ENCODE measurements around the gene IQGAP1. TPM values are rescaled to one million over a fixed set of nuclear protein-coding genes. Genes with fewer than 3 reads are reported as not detected.

Gene IQGAP1
- total and polyA plus RNA-seq, 11 donors = 18.9 to 115 (median 36.1) TPM

- TF ChIP-seq CTCF (IDR thresholded peaks at IDR 0.05) (no peak), POLR2A (IDR thresholded peaks at IDR 0.05) (no peak)
- Histone ChIP-seq H3K4me1 (peaks cover 18 to 86% (median 71%) of the 10 kb centered on the region in 12 donors), H3K36me3 (peaks cover 0 to 15% (median 0%) of the 10 kb centered on the region in 9 donors), H3K9me3 (peaks cover 0 to 5% (median 0%) of the 10 kb centered on the region in 12 donors), H3K4me3 (peak overlapping the region in 1 of 12 donors; percentile 12), H3K27ac (peak overlapping the region in 10 of 12 donors; percentile 12 to 79 (median 33)), H3K27me3 (no peaks in the 10 kb centered on the region)
- WGBS, 4 donors = 30 to 49% (median 45%) methylated on average over 6 of the region's 6 CpGs
- ATAC-seq (peak; percentile 37 to 69 (median 56)), DNase-seq (no peak)
- intact Hi-C loops (cut with DNase I) = loop anchor here in 6 of 10 donors (5.0 to 10.0 kb wide), 4 partner anchors 33 to 55 kb away; partner anchors contain the start of gene IQGAP1 (in 4 of the 6)
Observed at GRCh38 chr15:90419738-90420406, 31.8 kb downstream of the IQGAP1 start.

GRCh38 chr15:90420451-90420850 lies 32.4 kb downstream of the IQGAP1 start:
- peaks cover 0 to 13% (median 0%) of the 10 kb centered on the region in 9 donors for H3K36me3 ChIP-seq
- peaks cover 20 to 85% (median 72%) of the 10 kb centered on the region in 12 donors for H3K4me1 ChIP-seq
- intact Hi-C loops (cut with DNase I) = loop anchor here in 6 of 10 donors (5.0 to 10.0 kb wide), 4 partner anchors 33 to 56 kb away; partner anchors contain the start of gene IQGAP1 (in 4 of the 6)
- ATAC-seq = no peak
- H3K9me3 ChIP-seq = peaks cover 0 to 5% (median 0%) of the 10 kb centered on the region in 12 donors
- DNase-seq = no peak
- peak overlapping the region in 10 of 12 donors; percentile 12 to 79 (median 33) for H3K27ac ChIP-seq
- H3K27me3 ChIP-seq = no peaks in the 10 kb centered on the region
- H3K4me3 ChIP-seq = peak overlapping the region in 1 of 12 donors; percentile 12
- 86 to 91% (median 88%) methylated on average over 1 of the region's 1 CpG for WGBS, 4 donors
- TF ChIP-seq CTCF (IDR thresholded peaks at IDR 0.05) = no peak
- TF ChIP-seq POLR2A (IDR thresholded peaks at IDR 0.05) = no peak

- no peak for DNase-seq
- WGBS, 4 donors = 86 to 93% (median 91%) methylated on average over 3 of the region's 3 CpGs
- peaks cover 0 to 8% (median 0%) of the 10 kb centered on the region in 9 donors for H3K36me3 ChIP-seq
- intact Hi-C loops (cut with DNase I) = loop anchor here in 6 of 10 donors (5.0 to 10.0 kb wide), 4 partner anchors 34 to 57 kb away; partner anchors contain the start of gene IQGAP1 (in 4 of the 6)
- no peak overlapping the region for H3K4me3 ChIP-seq
- peak overlapping the region in 3 of 12 donors; percentile 3 to 79 (median 25) for H3K27ac ChIP-seq
- TF ChIP-seq POLR2A (IDR thresholded peaks at IDR 0.05) = no peak
- TF ChIP-seq CTCF (IDR thresholded peaks at IDR 0.05) = no peak
- no peaks in the 10 kb centered on the region for H3K27me3 ChIP-seq
- peaks cover 0 to 5% (median 0%) of the 10 kb centered on the region in 12 donors for H3K9me3 ChIP-seq
- peaks cover 20 to 87% (median 77%) of the 10 kb centered on the region in 12 donors for H3K4me1 ChIP-seq
- no peak for ATAC-seq
Observed at GRCh38 chr15:90421527-90421926, 33.5 kb downstream of the IQGAP1 start.

GRCh38 chr15:90422043-90422442 lies 34.0 kb downstream of the IQGAP1 start:
- H3K4me3 ChIP-seq = no peak overlapping the region
- peaks cover 0 to 11% (median 2%) of the 10 kb centered on the region in 9 donors for H3K36me3 ChIP-seq
- TF ChIP-seq CTCF (IDR thresholded peaks at IDR 0.05) (no peak), POLR2A (IDR thresholded peaks at IDR 0.05) (no peak)
- ATAC-seq (no peak), DNase-seq (no peak)
- peaks cover 20 to 86% (median 77%) of the 10 kb centered on the region in 12 donors for H3K4me1 ChIP-seq
- no peaks in the 10 kb centered on the region for H3K27me3 ChIP-seq
- WGBS, 4 donors = 48 to 61% (median 57%) methylated on average over 2 of the region's 2 CpGs
- peaks cover 0 to 5% (median 0%) of the 10 kb centered on the region in 12 donors for H3K9me3 ChIP-seq
- peak overlapping the region in 3 of 12 donors; percentile 3 to 79 (median 25) for H3K27ac ChIP-seq
- intact Hi-C loops (cut with DNase I) = loop anchor here in 6 of 10 donors (5.0 to 10.0 kb wide), 4 partner anchors 35 to 57 kb away; partner anchors contain the start of gene IQGAP1 (in 4 of the 6)
